Spleen (tissue), 11 donors: Measurements from ENCODE around the gene GUCD1. TPM values are rescaled to one million over a fixed set of nuclear protein-coding genes. Genes with fewer than 3 reads are reported as not detected.
A peak's percentile ranks its signal among the peaks of the same experiment; 100 is the strongest.

Experiments used
- DNase-seq: peaks from one replicate; pipeline ENCODE4 v3.0.0-alpha.2; 2020
- H3K27ac ChIP-seq, 8 donors: fragments of 200-600 bp; sonication (generic) in 7 of 8; 1 replicate in 4 of 8; 2 replicates in 4 of 8; pipeline versions ENCODE4 v1.5.0 to v1.8.0; 2016 to 2021; ENCODE audit warnings: inconsistent platforms in 4 of 8, mild to moderate bottlenecking in 4 of 8, moderate library complexity in 1 of 8
- H3K27me3 ChIP-seq, 7 donors: fragments of 200-600 bp; sonication (generic) in 6 of 7; replicated peaks in 1 of 7; 1 replicate in 4 of 7; 2 replicates in 3 of 7; pipeline versions ENCODE4 v1.5.0 to v1.8.0; 2016 to 2021; ENCODE audit warnings: inconsistent platforms in 3 of 7, mild to moderate bottlenecking in 1 of 7
- H3K36me3 ChIP-seq, 6 donors: fragments of 200-600 bp; sonication (generic) in 5 of 6; 1 replicate in 4 of 6; 2 replicates in 2 of 6; pipeline versions ENCODE4 v1.5.0 to v1.8.0; 2016 to 2021; ENCODE audit warnings: inconsistent platforms in 2 of 6
- H3K4me1 ChIP-seq, 6 donors: fragments of 200-600 bp; sonication (generic) in 5 of 6; 1 replicate in 3 of 6; 2 replicates in 3 of 6; pipeline versions ENCODE4 v1.5.0 to v1.8.0; 2016 to 2021; ENCODE audit warnings: inconsistent platforms in 3 of 6
- H3K4me3 ChIP-seq, 8 donors: fragments of 200-600 bp; sonication (generic) in 7 of 8; 1 replicate in 4 of 8; 2 replicates in 4 of 8; pipeline versions ENCODE4 v1.5.0 to v1.8.0; 2016 to 2021; ENCODE audit warnings: inconsistent platforms in 4 of 8, mild to moderate bottlenecking in 4 of 8, moderate library complexity in 2 of 8
- H3K9me3 ChIP-seq, 8 donors: fragments of 200-600 bp; sonication (generic) in 7 of 8; 1 replicate in 4 of 8; 2 replicates in 4 of 8; pipeline versions ENCODE4 v1.5.0 to v1.8.0; 2016 to 2021; ENCODE audit warnings: inconsistent platforms in 4 of 8
- POLR2A ChIP-seq, 3 donors: fragments of 450-650 bp; IDR thresholded peaks; one replicate each; pipeline ENCODE4 v1.5.1; 2017; ENCODE audit warnings: antibody characterized with exemption in 3 of 3, mild to moderate bottlenecking in 1 of 3
- POLR2AphosphoS5 ChIP-seq, 3 donors: sonication (generic); formaldehyde crosslinking; IDR thresholded peaks; one replicate each; pipeline ENCODE4 v1.5.1; 2017; ENCODE audit warnings: antibody characterized with exemption in 3 of 3
- WGBS, 5 donors: extraction: QIAGEN DNeasy Blood & Tissue Kit in 3 of 5; methylation state at CpG; one replicate each; pipeline versions ENCODE4 v1.1.5 to v1.1.7; 2013 to 2018; 5-methylcytosine and 5-hydroxymethylcytosine counted together
- intact Hi-C: fragments of 100-400 bp; cut with DNase I; formaldehyde crosslinking; loops from one replicate; pipeline ENCODE4 v1.15.0; 2023; ENCODE audit warnings: low total_unique reads
- polyA plus RNA-seq, 3 donors: library from polyadenylated mRNA; stranded (reverse); fragments of 200-250 nt; gene quantifications; one replicate each; pipeline ENCODE4 v1.2.1, GENCODE V29; 2013
- total RNA-seq, 7 donors: library from RNA; depleted of rRNA in 3 of 7; stranded (reverse); fragments of >200 nt in 3 of 7; fragmentation: NEBNext Ultra II Directional in 4 of 7; extraction: Animal tissue kit (Norgen Biotek cat#: 25700) in 4 of 7; gene quantifications; one replicate each; pipeline versions ENCODE4 v1.1.0 to v1.2.1, GENCODE V29; 2016 to 2021
- TF ChIP-seq, protein P1 (sequence below), 11 experiments: fragments of 200-600 bp in 7 of 11; fragments of 450-650 bp in 4 of 11; sonication (generic) in 4 of 11; IDR thresholded peaks in 8 of 11; conservative IDR thresholded peaks in 3 of 11; 1 replicate in 7 of 11; 2 replicates in 4 of 11; pipeline versions ENCODE4 v1.4.0 to v1.8.0; 2016 to 2021; ENCODE audit warnings: antibody characterized with exemption in 11 of 11, inconsistent platforms in 4 of 11, mild to moderate bottlenecking in 1 of 11
- donor health status: healthy with polysubstance abuse.
- donor health status: DM: no; HTN: no; CAD: no; lungs with moderate emphysema.
- donor health status: DM: no; HTN: no; CAD: no.
- donor health status: Bipolar disorder and iron deficiency.
- donor health status: healthy.
- donor health status: DM: no; HTN: no; CAD: no.
- donor health status: DM: yes; HTN: yes; CAD: no.

GUCD1 gene
- total and polyA plus RNA-seq, 10 donors = 82.6 to 162 (median 106) TPM

- 50 to 73% (median 61%) methylated on average over 7 to 9 of the region's 9 CpGs; no CpG with 5 or more reads in 1 of the 5 donors for WGBS, 5 donors
Measured at GRCh38 chr22:24542641-24543040, 12.3 kb downstream of the GUCD1 start.

GRCh38 chr22:24541681-24542515, 13.0 kb downstream of the GUCD1 start:
- Histone ChIP-seq H3K9me3 (no peaks in the 10 kb centered on the region), H3K27me3 (no peaks in the 10 kb centered on the region), H3K4me3 (peak overlapping the region in 1 of 8 donors; percentile 21), H3K36me3 (peaks cover 7 to 99% (median 68%) of the 10 kb centered on the region in 6 donors), H3K4me1 (peaks cover 4 to 52% (median 20%) of the 10 kb centered on the region in 6 donors), H3K27ac (peak overlapping the region in 7 of 8 donors; percentile 1 to 79 (median 66))
- WGBS, 5 donors = 52 to 89% (median 67%) methylated on average over 3 to 6 of the region's 6 CpGs
- peak; percentile 51 for DNase-seq
- intact Hi-C loops = no loop called here
- TF ChIP-seq POLR2AphosphoS5 (IDR thresholded peaks at IDR 0.05) (no peak), POLR2A (IDR thresholded peaks at IDR 0.05) (no peak)
- TF ChIP-seq, protein P1, sequence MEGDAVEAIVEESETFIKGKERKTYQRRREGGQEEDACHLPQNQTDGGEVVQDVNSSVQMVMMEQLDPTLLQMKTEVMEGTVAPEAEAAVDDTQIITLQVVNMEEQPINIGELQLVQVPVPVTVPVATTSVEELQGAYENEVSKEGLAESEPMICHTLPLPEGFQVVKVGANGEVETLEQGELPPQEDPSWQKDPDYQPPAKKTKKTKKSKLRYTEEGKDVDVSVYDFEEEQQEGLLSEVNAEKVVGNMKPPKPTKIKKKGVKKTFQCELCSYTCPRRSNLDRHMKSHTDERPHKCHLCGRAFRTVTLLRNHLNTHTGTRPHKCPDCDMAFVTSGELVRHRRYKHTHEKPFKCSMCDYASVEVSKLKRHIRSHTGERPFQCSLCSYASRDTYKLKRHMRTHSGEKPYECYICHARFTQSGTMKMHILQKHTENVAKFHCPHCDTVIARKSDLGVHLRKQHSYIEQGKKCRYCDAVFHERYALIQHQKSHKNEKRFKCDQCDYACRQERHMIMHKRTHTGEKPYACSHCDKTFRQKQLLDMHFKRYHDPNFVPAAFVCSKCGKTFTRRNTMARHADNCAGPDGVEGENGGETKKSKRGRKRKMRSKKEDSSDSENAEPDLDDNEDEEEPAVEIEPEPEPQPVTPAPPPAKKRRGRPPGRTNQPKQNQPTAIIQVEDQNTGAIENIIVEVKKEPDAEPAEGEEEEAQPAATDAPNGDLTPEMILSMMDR (IDR thresholded peaks at IDR 0.05 in 8 of 11, conservative IDR thresholded peaks at IDR 0.05 in 3 of 11) = no peak

More at GRCh38 chr22:24542641-24543040, 12.3 kb downstream of the GUCD1 start:
- Histone ChIP-seq H3K4me3 (peak overlapping the region in 1 of 8 donors; percentile 21), H3K27me3 (no peaks in the 10 kb centered on the region), H3K36me3 (peaks cover 7 to 100% (median 75%) of the 10 kb centered on the region in 6 donors), H3K9me3 (no peaks in the 10 kb centered on the region), H3K27ac (peak overlapping the region in 7 of 8 donors; percentile 1 to 79 (median 66)), H3K4me1 (peaks cover 4 to 52% (median 20%) of the 10 kb centered on the region in 6 donors)
- no peak for DNase-seq
- intact Hi-C loops = no loop called here
- TF ChIP-seq, protein P1 (IDR thresholded peaks at IDR 0.05 in 8 of 11, conservative IDR thresholded peaks at IDR 0.05 in 3 of 11) = no peak
- peak in 2 of 3 donors; percentile 5 to 36 for TF ChIP-seq POLR2AphosphoS5 (IDR thresholded peaks at IDR 0.05)

GRCh38 chr22:24540470-24540869, 14.5 kb downstream of the GUCD1 start:
- peaks cover 4 to 52% (median 20%) of the 10 kb centered on the region in 6 donors for H3K4me1 ChIP-seq
- H3K36me3 ChIP-seq = peaks cover 7 to 94% (median 59%) of the 10 kb centered on the region in 6 donors
- TF ChIP-seq, protein P1 (IDR thresholded peaks at IDR 0.05 in 8 of 11, conservative IDR thresholded peaks at IDR 0.05 in 3 of 11) = no peak
- TF ChIP-seq POLR2AphosphoS5 (IDR thresholded peaks at IDR 0.05) (no peak), POLR2A (IDR thresholded peaks at IDR 0.05) (no peak)
- 88 to 98% (median 95%) methylated on average over 2 of the region's 2 CpGs for WGBS, 5 donors
- no peak for DNase-seq
- no peaks in the 10 kb centered on the region for H3K9me3 ChIP-seq
- intact Hi-C loops = no loop called here
- H3K4me3 ChIP-seq = no peak overlapping the region
- no peak overlapping the region for H3K27ac ChIP-seq
- no peaks in the 10 kb centered on the region for H3K27me3 ChIP-seq

- 83 to 98% (median 92%) methylated on average over 3 of the region's 3 CpGs for WGBS, 5 donors
- Histone ChIP-seq H3K27ac (no peak overlapping the region), H3K4me3 (no peak overlapping the region), H3K36me3 (peaks cover 0 to 50% (median 17%) of the 10 kb centered on the region in 6 donors), H3K4me1 (peaks cover 0 to 9% (median 0%) of the 10 kb centered on the region in 6 donors), H3K9me3 (no peaks in the 10 kb centered on the region), H3K27me3 (no peaks in the 10 kb centered on the region)
- DNase-seq = no peak
- TF ChIP-seq, protein P1 (IDR thresholded peaks at IDR 0.05 in 8 of 11, conservative IDR thresholded peaks at IDR 0.05 in 3 of 11) = no peak
- TF ChIP-seq POLR2AphosphoS5 (IDR thresholded peaks at IDR 0.05) (no peak), POLR2A (IDR thresholded peaks at IDR 0.05) (no peak)
- intact Hi-C loops = no loop called here
Measured at GRCh38 chr22:24536089-24536488, 18.8 kb downstream of the GUCD1 start.
